GM06990 (cell line): Measurements from ENCODE around the gene CTNNA2.

Source experiments
- DNase-seq: peaks from one replicate; pipeline ENCODE4 v3.0.0-alpha.2; 2011; ENCODE audit not compliant: insufficient read length; ENCODE audit errors: extremely low read depth
- H3K27me3 ChIP-seq: replicated peaks from 2 replicates; pipeline ENCODE4 v1.6.0; 2011; ENCODE audit warnings: low read length; ENCODE audit not compliant: control insufficient read depth, insufficient read depth
- H3K36me3 ChIP-seq: 2 replicates; pipeline ENCODE4 v1.5.1; 2011; ENCODE audit warnings: low read length; ENCODE audit not compliant: control insufficient read depth, insufficient read depth
- H3K4me3 ChIP-seq: replicated peaks from 2 replicates; pipeline ENCODE4 v1.5.1; 2011; ENCODE audit warnings: low read depth, mild to moderate bottlenecking, control low read depth, low read length
- CTCF ChIP-seq: IDR thresholded peaks from 2 replicates; pipeline ENCODE4 v1.5.1; 2011; ENCODE audit warnings: low read length, control low read depth, mild to moderate bottlenecking, inconsistent platforms; ENCODE audit not compliant: insufficient read depth, poor library complexity, severe bottlenecking

CTNNA2 gene

GRCh38 chr2:80062298-80062697 lies 549.4 kb downstream of the CTNNA2 start:
- Histone ChIP-seq H3K36me3 (no peaks in the 10 kb centered on the region), H3K27me3 (no peaks in the 10 kb centered on the region), H3K4me3 (no peak overlapping the region)
- no peak for TF ChIP-seq CTCF
- no peak for DNase-seq

GRCh38 chr2:80068038-80068731 lies 555.3 kb downstream of the CTNNA2 start:
- no peak overlapping the region for H3K4me3 ChIP-seq
- no peak for TF ChIP-seq CTCF
- no peaks in the 10 kb centered on the region for H3K36me3 ChIP-seq
- no peak for DNase-seq
- H3K27me3 ChIP-seq: no peaks in the 10 kb centered on the region

GRCh38 chr2:80070587-80070986 lies 557.7 kb downstream of the CTNNA2 start:
- Histone ChIP-seq H3K36me3 (no peaks in the 10 kb centered on the region), H3K27me3 (no peaks in the 10 kb centered on the region), H3K4me3 (no peak overlapping the region)
- no peak for TF ChIP-seq CTCF
- no peak for DNase-seq

GRCh38 chr2:80071941-80072340 lies 559.1 kb downstream of the CTNNA2 start:
- Histone ChIP-seq H3K4me3 (no peak overlapping the region), H3K36me3 (no peaks in the 10 kb centered on the region), H3K27me3 (no peaks in the 10 kb centered on the region)
- no peak for TF ChIP-seq CTCF
- DNase-seq: no peak

GRCh38 chr2:80073134-80073561 lies 560.3 kb downstream of the CTNNA2 start:
- Histone ChIP-seq H3K4me3 (no peak overlapping the region), H3K27me3 (no peaks in the 10 kb centered on the region), H3K36me3 (no peaks in the 10 kb centered on the region)
- peak; percentile 56 for TF ChIP-seq CTCF
- DNase-seq: no peak
